ENCODE data around the gene ZBTB46. TPM values are rescaled to one million over a fixed set of nuclear protein-coding genes. Genes with fewer than 3 reads are reported as not detected.

ZBTB46 gene
- polyA plus RNA-seq, 3 donors = 0.07 to 2.3 (median 0.37) TPM

DNA sequence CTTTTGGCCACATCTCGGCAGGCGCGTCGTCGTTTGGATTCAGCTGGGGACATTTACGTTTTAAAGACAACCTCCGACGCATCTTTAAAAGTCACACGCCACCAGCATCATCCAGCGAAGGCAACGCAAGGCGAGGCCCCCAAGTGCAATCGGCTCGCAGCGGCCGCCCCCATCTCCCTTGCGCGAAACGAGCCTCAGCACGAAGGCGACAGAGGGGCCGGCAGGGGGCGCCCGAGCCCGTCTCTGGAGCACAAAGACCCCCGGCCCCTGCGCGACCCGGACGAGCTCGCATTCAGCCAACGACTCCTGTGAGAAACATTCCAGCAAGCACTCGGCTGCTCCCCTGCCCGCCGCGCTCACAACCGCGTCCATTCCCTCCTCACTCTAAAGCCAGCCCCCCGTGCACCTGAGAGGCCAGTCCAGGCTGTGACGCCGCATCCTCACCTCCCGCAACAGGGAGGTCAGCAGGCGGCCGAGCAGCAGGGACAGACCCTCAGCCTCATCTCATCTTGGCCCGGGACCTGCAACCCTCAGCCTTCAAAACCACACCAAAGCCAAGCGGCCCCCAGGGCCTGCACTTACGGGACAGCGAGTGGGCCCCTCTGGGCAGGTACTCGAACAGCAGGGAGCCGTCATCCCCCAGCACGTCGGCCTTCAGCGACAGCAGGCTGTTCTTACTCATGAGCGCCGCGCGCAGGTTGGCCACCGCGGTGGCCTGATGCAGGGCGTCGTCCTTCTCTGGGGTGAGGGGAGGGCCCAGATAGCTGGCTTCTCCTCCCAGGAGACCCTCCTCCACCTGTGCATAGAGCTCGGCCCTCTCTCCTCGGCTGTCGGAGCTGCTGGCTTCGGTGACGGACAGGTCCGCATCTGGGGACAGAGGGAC lies 55.7 kb downstream of the ZBTB46 start:
- Histone ChIP-seq H3K4me1 (ENCODE audit: control insufficient read depth in 1 of 2, insufficient read depth in 2 of 2, low read length in 2 of 2) (no peaks in the 10 kb centered on the region), H2AFZ (ENCODE audit: insufficient read depth, low read depth, low read length, poor library complexity, severe bottlenecking) (no peak overlapping the region), H3K9me3 (replicated peaks in 1 of 2; ENCODE audit: control insufficient read depth in 1 of 2, insufficient read depth in 1 of 2, low read length in 2 of 2) (no peaks in the 10 kb centered on the region), H3K36me3 (replicated peaks in 1 of 2; ENCODE audit: control insufficient read depth in 1 of 2, insufficient read depth in 2 of 2, low read length in 2 of 2) (no peaks in the 10 kb centered on the region), H3K79me2 (ENCODE audit: insufficient read depth, low read length) (no peaks in the 10 kb centered on the region), H3K9ac (ENCODE audit: insufficient read depth, low read length, poor library complexity, severe bottlenecking) (no peak overlapping the region), H3K27ac (ENCODE audit: low read depth in 1 of 2, low read length in 2 of 2) (no peak overlapping the region), H3K4me3 (replicated peaks in 1 of 3; ENCODE audit: low read depth in 2 of 3, low read length in 3 of 3) (no peak overlapping the region), H4K20me1 (ENCODE audit: insufficient read depth, low read length) (peaks cover 3% of the 10 kb centered on the region), H3K4me2 (replicated peaks; ENCODE audit: extremely low read depth, low read length, poor library complexity, severe bottlenecking) (no peak overlapping the region), H3K27me3 (ENCODE audit: control insufficient read depth in 2 of 2, insufficient read depth in 2 of 2, low read length in 2 of 2) (no peaks in the 10 kb centered on the region)
- WGBS (ENCODE audit: insufficient coverage) = 70% methylated on average over 44 of the region's 67 CpGs
- peaks cover 5% of the 10 kb centered on the region for H3K4me1 Mint-ChIP-seq
- peak overlapping the region in 1 of 7 donors; percentile 68 for H3K27ac Mint-ChIP-seq
- DNase-seq = no peak
- H3K27me3 Mint-ChIP-seq (ENCODE audit: low read depth in 3 of 3) = peaks cover 9 to 19% (median 11%) of the 10 kb centered on the region in 3 donors
- peaks cover 0 to 2% (median 0%) of the 10 kb centered on the region in 7 donors for H3K9me3 Mint-ChIP-seq
- no peaks in the 10 kb centered on the region for H3K36me3 Mint-ChIP-seq
- TF ChIP-seq, protein P1, sequence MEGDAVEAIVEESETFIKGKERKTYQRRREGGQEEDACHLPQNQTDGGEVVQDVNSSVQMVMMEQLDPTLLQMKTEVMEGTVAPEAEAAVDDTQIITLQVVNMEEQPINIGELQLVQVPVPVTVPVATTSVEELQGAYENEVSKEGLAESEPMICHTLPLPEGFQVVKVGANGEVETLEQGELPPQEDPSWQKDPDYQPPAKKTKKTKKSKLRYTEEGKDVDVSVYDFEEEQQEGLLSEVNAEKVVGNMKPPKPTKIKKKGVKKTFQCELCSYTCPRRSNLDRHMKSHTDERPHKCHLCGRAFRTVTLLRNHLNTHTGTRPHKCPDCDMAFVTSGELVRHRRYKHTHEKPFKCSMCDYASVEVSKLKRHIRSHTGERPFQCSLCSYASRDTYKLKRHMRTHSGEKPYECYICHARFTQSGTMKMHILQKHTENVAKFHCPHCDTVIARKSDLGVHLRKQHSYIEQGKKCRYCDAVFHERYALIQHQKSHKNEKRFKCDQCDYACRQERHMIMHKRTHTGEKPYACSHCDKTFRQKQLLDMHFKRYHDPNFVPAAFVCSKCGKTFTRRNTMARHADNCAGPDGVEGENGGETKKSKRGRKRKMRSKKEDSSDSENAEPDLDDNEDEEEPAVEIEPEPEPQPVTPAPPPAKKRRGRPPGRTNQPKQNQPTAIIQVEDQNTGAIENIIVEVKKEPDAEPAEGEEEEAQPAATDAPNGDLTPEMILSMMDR (IDR thresholded peaks at IDR 0.05) = peak; percentile 17
- peak overlapping the region in 1 of 2 donors; percentile 53 for H3K4me3 Mint-ChIP-seq
- intact Hi-C loops (cut with micrococcal nuclease) = no loop called here

DNA sequence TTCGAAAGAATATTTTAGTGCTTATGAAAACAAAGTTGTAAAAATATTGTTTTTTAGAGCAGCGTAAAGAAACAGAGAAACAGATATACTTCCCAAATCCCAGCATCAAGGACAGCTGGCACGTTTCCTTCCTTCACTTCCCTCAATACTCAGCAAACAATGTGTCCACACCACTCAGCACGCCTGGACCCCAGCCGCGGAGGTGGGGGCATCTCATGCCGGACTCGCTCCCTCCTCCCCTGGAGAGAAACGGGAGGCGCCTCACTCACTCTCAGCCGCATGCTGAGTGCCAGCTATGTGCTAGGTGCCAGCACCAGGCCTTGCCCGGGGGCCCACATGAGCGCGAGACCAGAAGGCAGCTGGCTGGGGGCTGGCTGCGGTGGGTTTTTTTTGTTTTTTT lies 56.8 kb downstream of the ZBTB46 start:
- no peak overlapping the region for H2AFZ ChIP-seq (ENCODE audit: insufficient read depth, low read depth, low read length, poor library complexity, severe bottlenecking)
- Mint-ChIP-seq H3K4me3 (peak overlapping the region in 1 of 2 donors; percentile 61), H3K4me1 (peaks cover 5% of the 10 kb centered on the region), H3K36me3 (no peaks in the 10 kb centered on the region), H3K27ac (peak overlapping the region in 1 of 7 donors; percentile 64), H3K9me3 (peaks cover 0 to 2% (median 0%) of the 10 kb centered on the region in 7 donors), H3K27me3 (ENCODE audit: low read depth in 3 of 3) (peaks cover 11 to 23% (median 12%) of the 10 kb centered on the region in 3 donors)
- TF ChIP-seq, protein P1 (IDR thresholded peaks at IDR 0.05) = no peak
- H3K27me3 ChIP-seq (ENCODE audit: control insufficient read depth in 2 of 2, insufficient read depth in 2 of 2, low read length in 2 of 2) = no peaks in the 10 kb centered on the region
- H3K9me3 ChIP-seq (replicated peaks in 1 of 2; ENCODE audit: control insufficient read depth in 1 of 2, insufficient read depth in 1 of 2, low read length in 2 of 2) = no peaks in the 10 kb centered on the region
- no peak overlapping the region for H3K27ac ChIP-seq (ENCODE audit: low read depth in 1 of 2, low read length in 2 of 2)
- no peaks in the 10 kb centered on the region for H3K79me2 ChIP-seq (ENCODE audit: insufficient read depth, low read length)
- intact Hi-C loops (cut with micrococcal nuclease) = no loop called here
- 89% methylated on average over 6 of the region's 15 CpGs for WGBS (ENCODE audit: insufficient coverage)
- no peak overlapping the region for H3K4me2 ChIP-seq (replicated peaks; ENCODE audit: extremely low read depth, low read length, poor library complexity, severe bottlenecking)
- no peak overlapping the region for H3K4me3 ChIP-seq (replicated peaks in 1 of 3; ENCODE audit: low read depth in 2 of 3, low read length in 3 of 3)
- peaks cover 3% of the 10 kb centered on the region for H4K20me1 ChIP-seq (ENCODE audit: insufficient read depth, low read length)
- DNase-seq = no peak
- no peaks in the 10 kb centered on the region for H3K36me3 ChIP-seq (replicated peaks in 1 of 2; ENCODE audit: control insufficient read depth in 1 of 2, insufficient read depth in 2 of 2, low read length in 2 of 2)
- no peak overlapping the region for H3K9ac ChIP-seq (ENCODE audit: insufficient read depth, low read length, poor library complexity, severe bottlenecking)
- H3K4me1 ChIP-seq (ENCODE audit: control insufficient read depth in 1 of 2, insufficient read depth in 2 of 2, low read length in 2 of 2) = no peaks in the 10 kb centered on the region
